H1 (cell line): Measurements from ENCODE around the gene SLC30A7. TPM values are rescaled to one million over a fixed set of nuclear protein-coding genes. Genes with fewer than 3 reads are reported as not detected.
"Not testable (repeated sequence)": the region's sequence is repeated elsewhere in the genome, so short reads cannot be mapped to it uniquely, and the experiment has no call there.

ENCODE experiments used
- CTCF ChIA-PET: fragments of 300-600 bp; sonication (Branson Sonifier 250); formaldehyde crosslinking; loops from one replicate; lab custom pipeline; 2021; ENCODE audit not compliant: partially characterized antibody; lab: Charles Lee
- POLR2A ChIA-PET: fragments of 300-600 bp; sonication (Branson Sonifier 250); formaldehyde crosslinking; loops from one replicate; lab custom pipeline; 2021; ENCODE audit warnings: inconsistent platforms; ENCODE audit not compliant: partially characterized antibody; lab: Charles Lee
- DNase-seq, 2 experiments: peaks; one replicate each; pipeline versions ENCODE4 v3.0.0 to v3.0.0-alpha.2; 2010 to 2022; ENCODE audit warnings: low spot score in 2 of 2, low read depth in 1 of 2, mixed read lengths in 1 of 2
- FAIRE-seq: peaks from 2 replicates; lab custom pipeline; 2011; peaks lifted over from hg19 to GRCh38; lab: Jason Lieb, UNC
- H2AFZ ChIP-seq: 2 replicates; pipeline ENCODE4 v1.8.1; 2012; ENCODE audit warnings: low read length, inconsistent platforms
- H2AK5ac ChIP-seq: 2 replicates; pipeline ENCODE4 v1.6.1; 2013; ENCODE audit warnings: low read depth, low read length
- H2BK120ac ChIP-seq: replicated peaks from 2 replicates; pipeline ENCODE3; 2013; ENCODE audit warnings: low read depth, low read length, inconsistent platforms
- H2BK12ac ChIP-seq: 2 replicates; pipeline ENCODE4 v1.6.1; 2013; ENCODE audit warnings: low read depth, low read length
- H2BK15ac ChIP-seq: 2 replicates; pipeline ENCODE4 v1.6.1; 2013; ENCODE audit warnings: low read length
- H2BK20ac ChIP-seq: 2 replicates; pipeline ENCODE4 v1.6.1; 2013; ENCODE audit warnings: low read length
- H2BK5ac ChIP-seq: 2 replicates; pipeline ENCODE4 v1.6.1; 2013; ENCODE audit warnings: low read depth, low read length
- H3K14ac ChIP-seq: 2 replicates; pipeline ENCODE4 v1.6.1; 2013; ENCODE audit warnings: inconsistent platforms; ENCODE audit not compliant: insufficient read length
- H3K18ac ChIP-seq: 2 replicates; pipeline ENCODE4 v1.6.1; 2013; ENCODE audit warnings: low read length; ENCODE audit errors: extremely low read depth
- H3K23ac ChIP-seq: 2 replicates; pipeline ENCODE4 v1.6.1; 2013; ENCODE audit warnings: inconsistent platforms; ENCODE audit not compliant: insufficient read length
- H3K23me2 ChIP-seq: 2 replicates; pipeline ENCODE4 v1.6.1; 2013; ENCODE audit warnings: low read depth, low read length
- H3K27ac ChIP-seq: 2 replicates; pipeline ENCODE4 v1.6.1; 2011; ENCODE audit warnings: low read depth, low read length, inconsistent platforms
- H3K27me3 ChIP-seq, 4 experiments: replicated peaks in 1 of 4; 1 replicate in 1 of 4; 2 replicates in 3 of 4; pipeline versions ENCODE4 v1.6.1 to v1.8.1; 2011 to 2013; ENCODE audit warnings: low read length in 3 of 4, mild to moderate bottlenecking in 3 of 4, inconsistent platforms in 2 of 4, mixed read lengths in 2 of 4, moderate library complexity in 1 of 4; ENCODE audit not compliant: control insufficient read depth in 3 of 4, insufficient read depth in 3 of 4; ENCODE audit errors: extremely low read depth in 1 of 4
- H3K36me3 ChIP-seq, 4 experiments: 2 replicates each; pipeline versions ENCODE4 v1.6.1 to v1.8.1; 2011 to 2013; ENCODE audit warnings: mild to moderate bottlenecking in 4 of 4, low read length in 3 of 4, moderate library complexity in 2 of 4, control low read depth in 1 of 4, inconsistent platforms in 1 of 4; ENCODE audit not compliant: insufficient read depth in 4 of 4, control insufficient read depth in 2 of 4
- H3K4ac ChIP-seq: replicated peaks from 2 replicates; pipeline ENCODE3; 2013; ENCODE audit warnings: low read length, low read depth, mixed read lengths, inconsistent platforms; ENCODE audit not compliant: insufficient read length
- H3K4me1 ChIP-seq, 4 experiments: replicated peaks in 1 of 4; 1 replicate in 1 of 4; 2 replicates in 3 of 4; pipeline versions ENCODE4 v1.6.1 to v1.8.1; 2011 to 2013; ENCODE audit warnings: low read length in 3 of 4, inconsistent platforms in 2 of 4, mixed read lengths in 1 of 4; ENCODE audit not compliant: insufficient read depth in 4 of 4, control insufficient read depth in 3 of 4
- H3K4me2 ChIP-seq, 2 experiments: 2 replicates each; pipeline versions ENCODE4 v1.6.1 to v1.8.1; 2011 to 2013; ENCODE audit warnings: low read depth in 2 of 2, low read length in 2 of 2, control low read depth in 1 of 2, inconsistent platforms in 1 of 2, mild to moderate bottlenecking in 1 of 2; ENCODE audit not compliant: insufficient read depth in 1 of 2
- H3K4me3 ChIP-seq, 4 experiments: fragments of 200-600, 300-600 bp in 1 of 4; sonication (generic), shearing (Covaris generic), sonication (Bioruptor Twin) in 1 of 4; 2 replicates each; pipeline versions ENCODE4 v1.5.1 to v1.8.1; 2011 to 2016; ENCODE audit warnings: low read length in 4 of 4, low read depth in 3 of 4, control low read depth in 2 of 4, inconsistent platforms in 2 of 4, mild to moderate bottlenecking in 2 of 4, mixed read lengths in 1 of 4, moderate library complexity in 1 of 4; ENCODE audit not compliant: insufficient read depth in 2 of 4; ENCODE audit errors: extremely low read depth in 1 of 4
- H3K56ac ChIP-seq: replicated peaks from 2 replicates; pipeline ENCODE3; 2013; ENCODE audit warnings: low read depth, mild to moderate bottlenecking, mixed read lengths, low read length, inconsistent platforms; ENCODE audit not compliant: insufficient read length
- H3K79me1 ChIP-seq: 2 replicates; pipeline ENCODE4 v1.6.1; 2013; ENCODE audit warnings: low read depth, low read length, control low read depth
- H3K79me2 ChIP-seq, 2 experiments: 2 replicates each; pipeline versions ENCODE4 v1.6.1 to v1.8.1; 2012 to 2013; ENCODE audit warnings: low read length in 2 of 2, mild to moderate bottlenecking in 2 of 2, inconsistent platforms in 1 of 2; ENCODE audit not compliant: insufficient read depth in 2 of 2, control insufficient read depth in 1 of 2
- H3K9ac ChIP-seq, 4 experiments: replicated peaks in 1 of 4; 1 replicate in 1 of 4; 2 replicates in 3 of 4; pipeline versions ENCODE4 v1.6.1 to v1.8.1; 2011 to 2013; ENCODE audit warnings: low read depth in 3 of 4, low read length in 3 of 4, control low read depth in 2 of 4, mild to moderate bottlenecking in 2 of 4, moderate library complexity in 2 of 4, inconsistent platforms in 1 of 4; ENCODE audit errors: extremely low read depth in 1 of 4
- H3K9me3 ChIP-seq, 2 experiments: 2 replicates each; pipeline versions ENCODE4 v1.6.1 to v1.8.1; 2012 to 2013; ENCODE audit warnings: mild to moderate bottlenecking in 2 of 2, moderate library complexity in 2 of 2, control low read depth in 1 of 2, inconsistent platforms in 1 of 2, low read depth in 1 of 2, low read length in 1 of 2, mixed read lengths in 1 of 2; ENCODE audit not compliant: insufficient read depth in 2 of 2
- H4K20me1 ChIP-seq, 2 experiments: replicated peaks in 1 of 2; 2 replicates each; pipeline versions ENCODE3 to v1.8.1; 2011 to 2013; ENCODE audit warnings: inconsistent platforms in 2 of 2, low read length in 2 of 2, mild to moderate bottlenecking in 1 of 2; ENCODE audit not compliant: insufficient read depth in 2 of 2, control insufficient read depth in 1 of 2
- H4K5ac ChIP-seq: 2 replicates; pipeline ENCODE4 v1.6.1; 2013; ENCODE audit warnings: low read length, low read depth, mixed read lengths, inconsistent platforms; ENCODE audit not compliant: insufficient read length
- H4K8ac ChIP-seq: 2 replicates; pipeline ENCODE4 v1.8.0; 2013; ENCODE audit warnings: mild to moderate bottlenecking, moderate library complexity, low read length, inconsistent platforms; ENCODE audit not compliant: insufficient read depth; ENCODE audit errors: extremely low read depth
- H4K91ac ChIP-seq: replicated peaks from 2 replicates; pipeline ENCODE3; 2013; ENCODE audit warnings: low read length, mixed read lengths, inconsistent platforms; ENCODE audit not compliant: insufficient read length
- CTBP2 ChIP-seq: IDR thresholded peaks from 2 replicates; pipeline ENCODE4 v1.7.0; 2011; ENCODE audit warnings: borderline replicate concordance, mild to moderate bottlenecking, moderate library complexity, mixed read lengths, low read length; ENCODE audit not compliant: insufficient read depth, insufficient read length
- KDM4A ChIP-seq: IDR thresholded peaks from one replicate; pipeline ENCODE4 v1.7.1; 2012; ENCODE audit warnings: low read depth, mild to moderate bottlenecking, moderate library complexity, low read length, inconsistent platforms; ENCODE audit not compliant: severe bottlenecking
- RNF2 ChIP-seq: fragments of 200-900, 300-1000 bp; sonication (generic); IDR thresholded peaks from 2 replicates; pipeline ENCODE4 v1.7.1; 2016; ENCODE audit warnings: borderline replicate concordance, low read depth, mild to moderate bottlenecking, antibody characterized with exemption, low read length; ENCODE audit not compliant: poor library complexity, severe bottlenecking; ENCODE audit errors: missing control alignments
- SRF ChIP-seq: IDR thresholded peaks from 2 replicates; pipeline ENCODE4 v1.6.1; 2011; ENCODE audit warnings: mild to moderate bottlenecking, low read depth, low read length, moderate library complexity
- TAF1 ChIP-seq: IDR thresholded peaks from 2 replicates; pipeline ENCODE4 v1.6.1; 2011; ENCODE audit warnings: mild to moderate bottlenecking, low read depth, low read length
- polyA plus RNA-seq, 7 experiments: library from polyadenylated mRNA; depleted of rRNA in 3 of 7; stranded (reverse) in 5 of 7; unstranded in 2 of 7; fragments of >200 nt in 5 of 7; fragments of 200-250 nt in 2 of 7; gene quantifications; 1 replicate in 5 of 7; 2 replicates in 1 of 7; 4 replicates in 1 of 7; pipeline versions ENCODE4 v1.2.1 to v1.2.3, GENCODE V29; 2011 to 2013; ENCODE audit warnings: missing spikeins in 2 of 7, mixed read lengths in 2 of 7
- total RNA-seq: library from RNA; stranded (reverse); fragmentation: NEBNext Ultra II Directional; extraction: Animal tissue kit (Norgen Biotek cat#: 25700); gene quantifications from 2 replicates; pipeline ENCODE4 v1.2.1, GENCODE V29; 2021
- TF ChIP-seq, protein P1 (sequence below): IDR thresholded peaks from 2 replicates; pipeline ENCODE4 v1.6.1; 2012; ENCODE audit warnings: inconsistent platforms
- TF ChIP-seq, protein P2 (sequence below): IDR thresholded peaks from 2 replicates; pipeline ENCODE4 v1.6.1; 2012; ENCODE audit warnings: low read length, inconsistent platforms

The SLC30A7 gene
- total and polyA plus RNA-seq, 2 of the 8 experiments (the other 6 are each of a cell fraction or from before 2014, with no cell fraction given), result 5.5 to 22.1 TPM

DNA sequence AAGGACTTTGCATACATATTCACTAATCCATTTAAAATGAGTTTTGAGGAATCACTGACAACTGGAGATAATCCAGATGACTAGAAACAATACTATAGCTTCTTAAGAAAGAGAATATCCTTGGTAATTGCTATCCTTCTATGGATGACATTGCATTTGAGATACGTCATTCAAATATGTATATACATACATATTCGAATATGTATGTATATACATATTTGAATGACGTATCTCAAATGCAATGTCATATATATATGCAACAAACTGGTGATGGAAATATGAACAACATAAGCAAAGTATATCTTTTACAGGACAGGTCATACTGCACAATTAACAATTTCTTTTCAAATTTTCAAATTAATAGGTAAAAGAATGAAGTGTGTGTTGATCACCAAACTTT, 42.9 kb upstream of the SLC30A7 start (continued):
- TF ChIP-seq, protein P1, sequence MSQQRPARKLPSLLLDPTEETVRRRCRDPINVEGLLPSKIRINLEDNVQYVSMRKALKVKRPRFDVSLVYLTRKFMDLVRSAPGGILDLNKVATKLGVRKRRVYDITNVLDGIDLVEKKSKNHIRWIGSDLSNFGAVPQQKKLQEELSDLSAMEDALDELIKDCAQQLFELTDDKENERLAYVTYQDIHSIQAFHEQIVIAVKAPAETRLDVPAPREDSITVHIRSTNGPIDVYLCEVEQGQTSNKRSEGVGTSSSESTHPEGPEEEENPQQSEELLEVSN, result no peak
- TF ChIP-seq SRF, result no peak
- no peak for TF ChIP-seq RNF2
- no peak for TF ChIP-seq TAF1
- no peak for TF ChIP-seq CTBP2
- TF ChIP-seq KDM4A, result no peak
- TF ChIP-seq, protein P2, sequence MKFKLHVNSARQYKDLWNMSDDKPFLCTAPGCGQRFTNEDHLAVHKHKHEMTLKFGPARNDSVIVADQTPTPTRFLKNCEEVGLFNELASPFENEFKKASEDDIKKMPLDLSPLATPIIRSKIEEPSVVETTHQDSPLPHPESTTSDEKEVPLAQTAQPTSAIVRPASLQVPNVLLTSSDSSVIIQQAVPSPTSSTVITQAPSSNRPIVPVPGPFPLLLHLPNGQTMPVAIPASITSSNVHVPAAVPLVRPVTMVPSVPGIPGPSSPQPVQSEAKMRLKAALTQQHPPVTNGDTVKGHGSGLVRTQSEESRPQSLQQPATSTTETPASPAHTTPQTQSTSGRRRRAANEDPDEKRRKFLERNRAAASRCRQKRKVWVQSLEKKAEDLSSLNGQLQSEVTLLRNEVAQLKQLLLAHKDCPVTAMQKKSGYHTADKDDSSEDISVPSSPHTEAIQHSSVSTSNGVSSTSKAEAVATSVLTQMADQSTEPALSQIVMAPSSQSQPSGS, result no peak

DNA sequence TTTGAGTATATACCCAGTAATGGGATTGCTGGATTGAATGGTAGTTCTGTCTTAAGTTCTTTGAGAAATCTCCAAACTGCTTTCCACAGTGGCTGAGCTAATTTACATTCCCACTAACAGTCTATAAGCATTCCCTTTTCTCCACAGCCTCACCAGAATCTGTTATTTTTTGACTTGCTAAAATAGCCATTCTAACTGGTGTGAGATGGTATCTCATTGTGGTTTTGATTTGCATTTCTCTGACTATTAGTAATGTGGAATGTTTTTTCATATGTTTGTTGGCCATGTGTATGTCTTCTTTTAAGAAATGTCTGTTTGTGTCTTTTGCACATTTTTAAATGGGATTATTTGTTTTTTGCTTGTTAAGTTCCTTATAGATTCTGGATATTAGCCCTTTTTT, 40.8 kb upstream of the SLC30A7 start:
- H3K23ac ChIP-seq, H3K27me3 ChIP-seq, H3K4me1 ChIP-seq, H3K4me3 ChIP-seq, H3K23me2 ChIP-seq, H3K36me3 ChIP-seq, H3K18ac ChIP-seq, DNase-seq, H3K56ac ChIP-seq, H2BK5ac ChIP-seq, H2BK15ac ChIP-seq, H2BK12ac ChIP-seq, FAIRE-seq, H2AFZ ChIP-seq, H4K8ac ChIP-seq, H2AK5ac ChIP-seq, H3K27ac ChIP-seq, H2BK120ac ChIP-seq, H2BK20ac ChIP-seq, H3K14ac ChIP-seq, H3K9me3 ChIP-seq, H3K4ac ChIP-seq, H3K79me1 ChIP-seq, H4K5ac ChIP-seq, H4K20me1 ChIP-seq, H3K9ac ChIP-seq, H3K4me2 ChIP-seq, H3K79me2 ChIP-seq, H4K91ac ChIP-seq, POLR2A ChIA-PET: not testable (repeated sequence)
- CTCF ChIA-PET, result interaction anchor here (1.3 to 1.8 kb wide), 2 partner anchors 9 to 22 kb away, joined by 4 to 5 read pairs; no protein-coding TSS in a partner anchor
